Neutrophil (primary cell): Measurements from ENCODE around the gene NKX2-3.

Experiments used
- H3K27ac ChIP-seq: fragments of 200-600 bp; sonication (generic); 2 replicates; pipeline ENCODE4 v1.5.1; 2016; ENCODE audit warnings: mild to moderate bottlenecking, moderate library complexity
- H3K27me3 ChIP-seq: fragments of 200-600 bp; sonication (generic); 2 replicates; pipeline ENCODE4 v1.6.0; 2016; ENCODE audit warnings: mild to moderate bottlenecking
- H3K36me3 ChIP-seq: fragments of 200-600 bp; sonication (generic); 2 replicates; pipeline ENCODE4 v1.5.1; 2017
- H3K4me1 ChIP-seq, 2 experiments: fragments of 200-600 bp in 1 of 2; sonication (generic) in 1 of 2; 1 replicate in 1 of 2; 2 replicates in 1 of 2; pipeline versions ENCODE4 v1.5.1 to v1.6.1; 2013 to 2016; ENCODE audit warnings: low read depth in 1 of 2, low read length in 1 of 2, mild to moderate bottlenecking in 1 of 2, moderate library complexity in 1 of 2; ENCODE audit not compliant: control insufficient read depth in 1 of 2, insufficient read depth in 1 of 2
- H3K4me3 ChIP-seq, 2 experiments: fragments of 200-600 bp in 1 of 2; sonication (generic) in 1 of 2; 1 replicate in 1 of 2; 2 replicates in 1 of 2; pipeline ENCODE4 v1.5.1; 2013 to 2016; ENCODE audit warnings: low read depth in 1 of 2, low read length in 1 of 2, mild to moderate bottlenecking in 1 of 2, moderate library complexity in 1 of 2
- H3K9me3 ChIP-seq: fragments of 200-600 bp; sonication (generic); 2 replicates; pipeline ENCODE4 v1.5.1; 2016
- CTCF ChIP-seq: fragments of 200-600 bp; sonication (generic); IDR thresholded peaks from 2 replicates; pipeline ENCODE4 v1.5.1; 2016; ENCODE audit warnings: antibody characterized with exemption

The NKX2-3 gene

DNA sequence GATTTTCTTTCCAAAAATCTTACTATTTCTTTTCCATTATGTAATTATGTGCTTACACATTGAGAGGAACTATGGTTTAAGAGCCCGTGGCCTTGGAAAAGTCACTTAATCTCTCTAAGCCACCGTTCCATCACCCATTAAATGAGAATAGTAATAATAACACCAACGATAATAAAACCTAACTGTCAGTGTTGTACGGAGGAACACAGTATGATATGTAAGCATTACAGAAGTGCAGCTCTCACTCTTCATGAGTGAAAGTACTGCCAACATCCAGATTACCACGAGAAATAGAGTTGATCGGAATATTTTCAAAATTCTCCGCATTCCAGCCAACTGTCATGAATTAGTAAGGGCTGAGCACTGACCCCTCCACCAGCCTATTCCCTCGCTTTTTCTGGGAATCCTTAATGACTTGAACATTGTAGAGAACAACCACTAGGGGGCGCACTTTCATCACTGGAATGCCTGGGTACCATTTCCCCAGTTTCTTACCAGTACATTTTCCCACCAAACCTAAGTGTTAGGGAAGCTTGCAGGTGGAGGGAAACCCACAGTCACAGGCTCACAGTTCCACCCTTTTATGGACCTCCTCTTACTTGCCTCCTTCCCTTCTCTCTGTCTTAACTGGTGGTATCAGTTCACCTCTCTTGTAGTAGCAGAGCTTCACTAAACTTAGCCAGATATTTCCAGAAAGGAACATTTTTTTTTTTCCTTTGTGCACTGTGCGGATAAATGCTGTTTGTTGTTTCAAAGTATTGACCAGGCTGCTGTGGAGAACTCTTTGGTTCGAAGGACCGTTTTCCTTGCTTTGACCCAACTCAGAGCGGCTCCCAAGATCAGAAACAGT lies 27.8 kb downstream of the NKX2-3 start:
- H3K4me1 ChIP-seq: no peaks in the 10 kb centered on the region
- H3K27me3 ChIP-seq: peaks cover 7% of the 10 kb centered on the region
- peak; percentile 77 for TF ChIP-seq CTCF
- no peaks in the 10 kb centered on the region for H3K36me3 ChIP-seq
- H3K4me3 ChIP-seq: no peak overlapping the region
- no peaks in the 10 kb centered on the region for H3K9me3 ChIP-seq
- H3K27ac ChIP-seq: no peak overlapping the region

DNA sequence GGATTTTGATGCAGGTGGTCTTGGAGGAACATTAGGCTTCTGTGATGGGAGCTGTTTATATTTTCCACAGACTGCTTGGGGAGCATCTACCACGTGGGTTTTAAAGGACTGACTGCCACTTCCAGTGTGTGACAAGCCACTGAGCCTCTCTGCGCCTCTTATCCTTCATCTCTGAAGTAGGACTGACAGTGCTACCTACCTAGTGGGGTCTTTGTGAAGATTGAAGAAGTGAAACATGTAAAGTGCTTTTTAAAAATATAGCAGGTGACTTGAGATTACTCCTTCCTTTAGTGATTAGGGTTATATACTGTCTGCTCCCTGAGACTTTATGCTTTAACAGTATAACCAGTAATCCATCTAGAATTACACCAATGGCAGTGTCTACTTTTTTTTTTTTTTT lies 29.9 kb downstream of the NKX2-3 start:
- Histone ChIP-seq H3K36me3 (no peaks in the 10 kb centered on the region), H3K27me3 (peaks cover 4% of the 10 kb centered on the region), H3K4me3 (no peak overlapping the region), H3K4me1 (no peaks in the 10 kb centered on the region), H3K9me3 (no peaks in the 10 kb centered on the region), H3K27ac (no peak overlapping the region)
- no peak for TF ChIP-seq CTCF

GRCh38 chr10:99564361-99564760 lies 31.6 kb downstream of the NKX2-3 start:
- no peak for TF ChIP-seq CTCF
- Histone ChIP-seq H3K36me3 (no peaks in the 10 kb centered on the region), H3K4me1 (no peaks in the 10 kb centered on the region), H3K4me3 (no peak overlapping the region), H3K9me3 (no peaks in the 10 kb centered on the region), H3K27me3 (peaks cover 4% of the 10 kb centered on the region), H3K27ac (no peak overlapping the region)

- Histone ChIP-seq H3K4me3 (no peak overlapping the region), H3K4me1 (no peaks in the 10 kb centered on the region), H3K27ac (no peak overlapping the region), H3K27me3 (peaks cover 4% of the 10 kb centered on the region), H3K36me3 (no peaks in the 10 kb centered on the region), H3K9me3 (no peaks in the 10 kb centered on the region)
- no peak for TF ChIP-seq CTCF
Observed at GRCh38 chr10:99565166-99565565, 32.4 kb downstream of the NKX2-3 start.

DNA sequence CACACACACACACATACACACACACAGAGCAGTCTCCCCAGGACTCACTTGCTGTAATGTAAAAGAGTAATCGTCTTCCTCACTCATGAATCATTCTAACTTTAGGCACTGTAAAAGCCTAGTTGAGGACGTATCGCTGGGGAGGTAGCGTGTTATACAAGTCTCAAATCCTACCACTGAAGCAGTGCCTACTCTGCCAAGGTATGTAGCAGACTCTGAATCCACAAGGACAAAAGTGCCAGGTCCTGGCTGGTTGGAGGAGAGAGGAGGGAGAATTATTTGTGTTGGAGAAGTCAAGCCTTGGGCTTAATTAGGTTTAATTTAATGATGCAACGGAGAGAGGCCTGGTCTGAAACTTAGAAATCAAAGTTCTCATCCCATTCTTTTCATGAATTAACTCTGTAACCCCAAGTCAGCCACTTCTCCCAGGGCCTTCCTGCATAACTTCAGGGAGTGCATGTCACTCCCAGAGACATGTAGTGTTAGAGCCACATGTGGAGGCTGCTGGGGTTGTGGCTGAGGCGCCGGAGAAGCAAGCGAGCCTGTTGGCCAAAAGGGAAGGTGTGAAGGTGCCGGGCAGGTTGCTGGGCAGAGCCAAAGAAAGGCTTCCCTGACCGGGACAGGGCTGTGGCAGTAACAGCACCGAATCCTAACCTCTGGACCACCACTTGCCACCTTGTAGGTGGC lies 36.7 kb downstream of the NKX2-3 start:
- peaks cover 4% of the 10 kb centered on the region for H3K27me3 ChIP-seq
- H3K27ac ChIP-seq: no peak overlapping the region
- H3K4me1 ChIP-seq: no peaks in the 10 kb centered on the region
- H3K4me3 ChIP-seq: no peak overlapping the region
- no peaks in the 10 kb centered on the region for H3K36me3 ChIP-seq
- TF ChIP-seq CTCF: no peak
- H3K9me3 ChIP-seq: no peaks in the 10 kb centered on the region
